H1 (cell line): ENCODE data around the gene AFF1. TPM values are rescaled to one million over a fixed set of nuclear protein-coding genes. Genes with fewer than 3 reads are reported as not detected.

ENCODE experiments used
- CTCF ChIA-PET: fragments of 300-600 bp; sonication (Branson Sonifier 250); formaldehyde crosslinking; loops from one replicate; lab custom pipeline; 2021; ENCODE audit not compliant: partially characterized antibody; lab: Charles Lee
- POLR2A ChIA-PET: fragments of 300-600 bp; sonication (Branson Sonifier 250); formaldehyde crosslinking; loops from one replicate; lab custom pipeline; 2021; ENCODE audit warnings: inconsistent platforms; ENCODE audit not compliant: partially characterized antibody; lab: Charles Lee
- DNase-seq, 2 experiments: peaks; one replicate each; pipeline versions ENCODE4 v3.0.0 to v3.0.0-alpha.2; 2010 to 2022; ENCODE audit warnings: low spot score in 2 of 2, low read depth in 1 of 2, mixed read lengths in 1 of 2
- FAIRE-seq: peaks from 2 replicates; lab custom pipeline; 2011; peaks lifted over from hg19 to GRCh38; lab: Jason Lieb, UNC
- H2AFZ ChIP-seq: 2 replicates; pipeline ENCODE4 v1.8.1; 2012; ENCODE audit warnings: low read length, inconsistent platforms
- H2AK5ac ChIP-seq: 2 replicates; pipeline ENCODE4 v1.6.1; 2013; ENCODE audit warnings: low read depth, low read length
- H2BK120ac ChIP-seq: replicated peaks from 2 replicates; pipeline ENCODE3; 2013; ENCODE audit warnings: low read depth, low read length, inconsistent platforms
- H2BK12ac ChIP-seq: 2 replicates; pipeline ENCODE4 v1.6.1; 2013; ENCODE audit warnings: low read depth, low read length
- H2BK15ac ChIP-seq: 2 replicates; pipeline ENCODE4 v1.6.1; 2013; ENCODE audit warnings: low read length
- H2BK20ac ChIP-seq: 2 replicates; pipeline ENCODE4 v1.6.1; 2013; ENCODE audit warnings: low read length
- H2BK5ac ChIP-seq: 2 replicates; pipeline ENCODE4 v1.6.1; 2013; ENCODE audit warnings: low read depth, low read length
- H3K14ac ChIP-seq: 2 replicates; pipeline ENCODE4 v1.6.1; 2013; ENCODE audit warnings: inconsistent platforms; ENCODE audit not compliant: insufficient read length
- H3K18ac ChIP-seq: 2 replicates; pipeline ENCODE4 v1.6.1; 2013; ENCODE audit warnings: low read length; ENCODE audit errors: extremely low read depth
- H3K23ac ChIP-seq: 2 replicates; pipeline ENCODE4 v1.6.1; 2013; ENCODE audit warnings: inconsistent platforms; ENCODE audit not compliant: insufficient read length
- H3K23me2 ChIP-seq: 2 replicates; pipeline ENCODE4 v1.6.1; 2013; ENCODE audit warnings: low read depth, low read length
- H3K27ac ChIP-seq: 2 replicates; pipeline ENCODE4 v1.6.1; 2011; ENCODE audit warnings: low read depth, low read length, inconsistent platforms
- H3K27me3 ChIP-seq, 4 experiments: replicated peaks in 1 of 4; 1 replicate in 1 of 4; 2 replicates in 3 of 4; pipeline versions ENCODE4 v1.6.1 to v1.8.1; 2011 to 2013; ENCODE audit warnings: low read length in 3 of 4, mild to moderate bottlenecking in 3 of 4, inconsistent platforms in 2 of 4, mixed read lengths in 2 of 4, moderate library complexity in 1 of 4; ENCODE audit not compliant: control insufficient read depth in 3 of 4, insufficient read depth in 3 of 4; ENCODE audit errors: extremely low read depth in 1 of 4
- H3K36me3 ChIP-seq, 4 experiments: 2 replicates each; pipeline versions ENCODE4 v1.6.1 to v1.8.1; 2011 to 2013; ENCODE audit warnings: mild to moderate bottlenecking in 4 of 4, low read length in 3 of 4, moderate library complexity in 2 of 4, control low read depth in 1 of 4, inconsistent platforms in 1 of 4; ENCODE audit not compliant: insufficient read depth in 4 of 4, control insufficient read depth in 2 of 4
- H3K4ac ChIP-seq: replicated peaks from 2 replicates; pipeline ENCODE3; 2013; ENCODE audit warnings: low read length, low read depth, mixed read lengths, inconsistent platforms; ENCODE audit not compliant: insufficient read length
- H3K4me1 ChIP-seq, 4 experiments: replicated peaks in 1 of 4; 1 replicate in 1 of 4; 2 replicates in 3 of 4; pipeline versions ENCODE4 v1.6.1 to v1.8.1; 2011 to 2013; ENCODE audit warnings: low read length in 3 of 4, inconsistent platforms in 2 of 4, mixed read lengths in 1 of 4; ENCODE audit not compliant: insufficient read depth in 4 of 4, control insufficient read depth in 3 of 4
- H3K4me2 ChIP-seq, 2 experiments: 2 replicates each; pipeline versions ENCODE4 v1.6.1 to v1.8.1; 2011 to 2013; ENCODE audit warnings: low read depth in 2 of 2, low read length in 2 of 2, control low read depth in 1 of 2, inconsistent platforms in 1 of 2, mild to moderate bottlenecking in 1 of 2; ENCODE audit not compliant: insufficient read depth in 1 of 2
- H3K4me3 ChIP-seq, 4 experiments: fragments of 200-600, 300-600 bp in 1 of 4; sonication (generic), shearing (Covaris generic), sonication (Bioruptor Twin) in 1 of 4; 2 replicates each; pipeline versions ENCODE4 v1.5.1 to v1.8.1; 2011 to 2016; ENCODE audit warnings: low read length in 4 of 4, low read depth in 3 of 4, control low read depth in 2 of 4, inconsistent platforms in 2 of 4, mild to moderate bottlenecking in 2 of 4, mixed read lengths in 1 of 4, moderate library complexity in 1 of 4; ENCODE audit not compliant: insufficient read depth in 2 of 4; ENCODE audit errors: extremely low read depth in 1 of 4
- H3K56ac ChIP-seq: replicated peaks from 2 replicates; pipeline ENCODE3; 2013; ENCODE audit warnings: low read depth, mild to moderate bottlenecking, mixed read lengths, low read length, inconsistent platforms; ENCODE audit not compliant: insufficient read length
- H3K79me1 ChIP-seq: 2 replicates; pipeline ENCODE4 v1.6.1; 2013; ENCODE audit warnings: low read depth, low read length, control low read depth
- H3K79me2 ChIP-seq, 2 experiments: 2 replicates each; pipeline versions ENCODE4 v1.6.1 to v1.8.1; 2012 to 2013; ENCODE audit warnings: low read length in 2 of 2, mild to moderate bottlenecking in 2 of 2, inconsistent platforms in 1 of 2; ENCODE audit not compliant: insufficient read depth in 2 of 2, control insufficient read depth in 1 of 2
- H3K9ac ChIP-seq, 4 experiments: replicated peaks in 1 of 4; 1 replicate in 1 of 4; 2 replicates in 3 of 4; pipeline versions ENCODE4 v1.6.1 to v1.8.1; 2011 to 2013; ENCODE audit warnings: low read depth in 3 of 4, low read length in 3 of 4, control low read depth in 2 of 4, mild to moderate bottlenecking in 2 of 4, moderate library complexity in 2 of 4, inconsistent platforms in 1 of 4; ENCODE audit errors: extremely low read depth in 1 of 4
- H3K9me3 ChIP-seq, 2 experiments: 2 replicates each; pipeline versions ENCODE4 v1.6.1 to v1.8.1; 2012 to 2013; ENCODE audit warnings: mild to moderate bottlenecking in 2 of 2, moderate library complexity in 2 of 2, control low read depth in 1 of 2, inconsistent platforms in 1 of 2, low read depth in 1 of 2, low read length in 1 of 2, mixed read lengths in 1 of 2; ENCODE audit not compliant: insufficient read depth in 2 of 2
- H4K20me1 ChIP-seq, 2 experiments: replicated peaks in 1 of 2; 2 replicates each; pipeline versions ENCODE3 to v1.8.1; 2011 to 2013; ENCODE audit warnings: inconsistent platforms in 2 of 2, low read length in 2 of 2, mild to moderate bottlenecking in 1 of 2; ENCODE audit not compliant: insufficient read depth in 2 of 2, control insufficient read depth in 1 of 2
- H4K5ac ChIP-seq: 2 replicates; pipeline ENCODE4 v1.6.1; 2013; ENCODE audit warnings: low read length, low read depth, mixed read lengths, inconsistent platforms; ENCODE audit not compliant: insufficient read length
- H4K8ac ChIP-seq: 2 replicates; pipeline ENCODE4 v1.8.0; 2013; ENCODE audit warnings: mild to moderate bottlenecking, moderate library complexity, low read length, inconsistent platforms; ENCODE audit not compliant: insufficient read depth; ENCODE audit errors: extremely low read depth
- H4K91ac ChIP-seq: replicated peaks from 2 replicates; pipeline ENCODE3; 2013; ENCODE audit warnings: low read length, mixed read lengths, inconsistent platforms; ENCODE audit not compliant: insufficient read length
- BCL11A ChIP-seq, 2 experiments: IDR thresholded peaks; one replicate each; pipeline ENCODE4 v1.6.1; 2011; ENCODE audit warnings: low read depth in 2 of 2, low read length in 2 of 2, mild to moderate bottlenecking in 2 of 2
- CBX5 ChIP-seq: fragments of 300-800, 300-1000 bp; sonication (generic); IDR thresholded peaks from 2 replicates; pipeline ENCODE4 v1.7.1; 2016; ENCODE audit warnings: antibody characterized with exemption, low read length, low read depth
- CHD1 ChIP-seq: IDR thresholded peaks from 2 replicates; pipeline ENCODE4 v1.6.1; 2012; ENCODE audit warnings: low read depth, low read length, improper control_type of control experiment
- NRF1 ChIP-seq: IDR thresholded peaks from 2 replicates; pipeline ENCODE4 v1.6.1; 2011; ENCODE audit warnings: mild to moderate bottlenecking, low read depth, low read length, improper control_type of control experiment
- RAD21 ChIP-seq, 2 experiments: IDR thresholded peaks in 1 of 2; conservative IDR thresholded peaks in 1 of 2; 2 replicates each; pipeline ENCODE4 v1.6.1; 2011; ENCODE audit warnings: low read depth in 2 of 2, low read length in 2 of 2, improper control_type of control experiment in 1 of 2, inconsistent platforms in 1 of 2, mild to moderate bottlenecking in 1 of 2, moderate library complexity in 1 of 2
- SIN3A ChIP-seq, 2 experiments: IDR thresholded peaks in 1 of 2; conservative IDR thresholded peaks in 1 of 2; 2 replicates each; pipeline ENCODE4 v1.6.1; 2011 to 2012; ENCODE audit warnings: low read length in 2 of 2, improper control_type of control experiment in 1 of 2, low read depth in 1 of 2, mild to moderate bottlenecking in 1 of 2
- SIRT6 ChIP-seq: IDR thresholded peaks from one replicate; pipeline ENCODE4 v1.7.1; 2012; ENCODE audit warnings: low read length, inconsistent platforms
- TAF1 ChIP-seq: IDR thresholded peaks from 2 replicates; pipeline ENCODE4 v1.6.1; 2011; ENCODE audit warnings: mild to moderate bottlenecking, low read depth, low read length
- TAF7 ChIP-seq: optimal IDR thresholded peaks from 2 replicates; pipeline ENCODE3; 2011; ENCODE audit warnings: low read depth, mild to moderate bottlenecking, inconsistent platforms, low read length, moderate library complexity, borderline replicate concordance
- WGBS, 2 experiments: shearing (Covaris generic) in 1 of 2; methylation state at CpG; one replicate each; pipeline versions ENCODE4 v1.1.6 to v1.1.7; 2013 to 2015; ENCODE audit warnings: low lambda C conversion rate in 2 of 2, mixed read lengths in 2 of 2, inconsistent platforms in 1 of 2, low coverage in 1 of 2, missing lambda C conversion rate in 1 of 2; ENCODE audit not compliant: insufficient replicate concordance in 2 of 2, insufficient coverage in 1 of 2, insufficient read length in 1 of 2; ENCODE audit errors: extremely low coverage in 1 of 2, missing lambda C conversion rate in 1 of 2; 5-methylcytosine and 5-hydroxymethylcytosine counted together
- polyA plus RNA-seq, 7 experiments: library from polyadenylated mRNA; depleted of rRNA in 3 of 7; stranded (reverse) in 5 of 7; unstranded in 2 of 7; fragments of >200 nt in 5 of 7; fragments of 200-250 nt in 2 of 7; gene quantifications; 1 replicate in 5 of 7; 2 replicates in 1 of 7; 4 replicates in 1 of 7; pipeline versions ENCODE4 v1.2.1 to v1.2.3, GENCODE V29; 2011 to 2013; ENCODE audit warnings: missing spikeins in 2 of 7, mixed read lengths in 2 of 7
- total RNA-seq: library from RNA; stranded (reverse); fragmentation: NEBNext Ultra II Directional; extraction: Animal tissue kit (Norgen Biotek cat#: 25700); gene quantifications from 2 replicates; pipeline ENCODE4 v1.2.1, GENCODE V29; 2021
- TF ChIP-seq, protein P1 (sequence below): IDR thresholded peaks from 2 replicates; pipeline ENCODE4 v1.6.1; 2012; ENCODE audit warnings: low read length, inconsistent platforms

Gene AFF1
- total and polyA plus RNA-seq, 2 of the 8 experiments (the other 6 are each of a cell fraction or from before 2014, with no cell fraction given) = 14.8 to 85.5 TPM

DNA sequence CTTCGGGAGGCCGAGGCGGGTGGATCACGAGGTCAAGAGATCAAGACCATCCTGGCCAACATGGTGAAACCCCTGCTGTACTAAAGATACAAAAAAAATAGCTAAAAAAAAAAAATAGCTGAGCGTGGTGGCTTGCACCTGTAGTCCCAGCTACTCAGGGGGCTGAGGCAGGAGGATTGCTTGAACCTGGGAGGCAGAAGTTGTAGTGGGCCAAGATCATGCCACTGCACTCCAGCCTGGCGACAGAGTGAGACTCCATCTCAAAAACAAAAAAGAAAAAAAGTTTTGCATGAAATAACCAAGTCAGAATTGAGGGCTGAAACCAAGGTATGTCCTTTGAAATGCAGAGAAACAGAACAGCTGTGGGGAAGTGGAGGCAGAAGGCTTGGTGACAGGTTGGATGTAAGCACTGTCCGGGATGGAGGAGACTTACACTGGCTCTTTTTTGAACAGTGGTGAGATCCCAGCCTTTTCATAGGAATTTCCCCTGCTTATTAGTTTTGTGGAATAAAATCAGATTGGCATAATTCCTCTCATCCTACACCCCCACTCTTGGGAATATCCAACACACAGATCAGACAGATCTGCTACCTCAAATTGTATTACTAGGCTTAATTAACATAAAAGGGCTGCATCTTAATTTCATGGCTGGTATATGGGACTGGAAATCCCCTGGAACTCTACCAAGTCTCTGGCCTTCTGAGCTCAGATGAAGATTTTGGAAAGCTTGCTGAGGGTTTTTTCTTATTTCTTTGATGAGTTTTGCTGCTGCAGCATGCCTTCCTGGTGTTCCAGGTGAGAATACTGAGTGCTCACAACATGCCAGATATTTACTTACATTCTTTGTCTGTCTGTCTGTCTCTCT lies 23.8 kb upstream of the AFF1 start:
- 93% methylated on average over 7 of the region's 7 CpGs; no CpG with 5 or more reads in 1 of the 2 experiments for WGBS, 2 experiments
- H3K4me1 ChIP-seq = no peaks in the 10 kb centered on the region
- no peak overlapping the region for H3K4me2 ChIP-seq
- no peak overlapping the region for H2BK12ac ChIP-seq
- DNase-seq = no peak
- no peak overlapping the region for H3K23ac ChIP-seq
- H4K8ac ChIP-seq = no peak overlapping the region
- no peak overlapping the region for H2BK20ac ChIP-seq
- no peak overlapping the region for H3K14ac ChIP-seq
- no peaks in the 10 kb centered on the region for H3K79me1 ChIP-seq
- FAIRE-seq = no peak
- no peak overlapping the region for H4K5ac ChIP-seq
- no peaks in the 10 kb centered on the region for H3K36me3 ChIP-seq
- no peak overlapping the region for H3K27ac ChIP-seq
- no peaks in the 10 kb centered on the region for H4K20me1 ChIP-seq
- H2AK5ac ChIP-seq = no peak overlapping the region
- no peak overlapping the region for H2BK15ac ChIP-seq
- no peak overlapping the region for H3K4ac ChIP-seq
- H3K18ac ChIP-seq = no peak overlapping the region
- no peak overlapping the region for H3K9ac ChIP-seq
- no peak overlapping the region for H3K56ac ChIP-seq
- H3K79me2 ChIP-seq = no peaks in the 10 kb centered on the region
- no peak overlapping the region for H4K91ac ChIP-seq
- H3K27me3 ChIP-seq = no peaks in the 10 kb centered on the region
- no peak overlapping the region for H2AFZ ChIP-seq
- POLR2A ChIA-PET = interaction anchor here (0.6 to 1.5 kb wide), 4 partner anchors 9 to 101 kb away, joined by 3 read pairs; no protein-coding TSS in a partner anchor
- H3K9me3 ChIP-seq = no peaks in the 10 kb centered on the region
- no peak overlapping the region for H2BK5ac ChIP-seq
- H2BK120ac ChIP-seq = no peak overlapping the region
- no peaks in the 10 kb centered on the region for H3K23me2 ChIP-seq
- CTCF ChIA-PET = interaction anchor here (1.1 to 3.1 kb wide), 9 partner anchors 9 to 241 kb away, joined by 3 to 13 read pairs (median 4); partner anchors contain the start of gene C4orf36
- no peak overlapping the region for H3K4me3 ChIP-seq
- TF ChIP-seq SIRT6 = no peak
- TF ChIP-seq TAF1 = no peak
- no peak for TF ChIP-seq BCL11A (IDR thresholded peaks at IDR 0.05; ENCODE audit: low read depth in 2 of 2, low read length in 2 of 2)
- TF ChIP-seq NRF1 = no peak
- TF ChIP-seq, protein P1, sequence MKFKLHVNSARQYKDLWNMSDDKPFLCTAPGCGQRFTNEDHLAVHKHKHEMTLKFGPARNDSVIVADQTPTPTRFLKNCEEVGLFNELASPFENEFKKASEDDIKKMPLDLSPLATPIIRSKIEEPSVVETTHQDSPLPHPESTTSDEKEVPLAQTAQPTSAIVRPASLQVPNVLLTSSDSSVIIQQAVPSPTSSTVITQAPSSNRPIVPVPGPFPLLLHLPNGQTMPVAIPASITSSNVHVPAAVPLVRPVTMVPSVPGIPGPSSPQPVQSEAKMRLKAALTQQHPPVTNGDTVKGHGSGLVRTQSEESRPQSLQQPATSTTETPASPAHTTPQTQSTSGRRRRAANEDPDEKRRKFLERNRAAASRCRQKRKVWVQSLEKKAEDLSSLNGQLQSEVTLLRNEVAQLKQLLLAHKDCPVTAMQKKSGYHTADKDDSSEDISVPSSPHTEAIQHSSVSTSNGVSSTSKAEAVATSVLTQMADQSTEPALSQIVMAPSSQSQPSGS = no peak
- TF ChIP-seq CBX5 = no peak
- no peak for TF ChIP-seq TAF7
- no peak for TF ChIP-seq RAD21 (IDR thresholded peaks at IDR 0.05 in 1 of 2, conservative IDR thresholded peaks at IDR 0.05 in 1 of 2; ENCODE audit: low read depth in 2 of 2, low read length in 2 of 2)
- no peak for TF ChIP-seq CHD1
- no peak for TF ChIP-seq SIN3A (conservative IDR thresholded peaks at IDR 0.05 in 1 of 2, IDR thresholded peaks at IDR 0.05 in 1 of 2; ENCODE audit: low read depth in 1 of 2, low read length in 2 of 2)
